ENCODE measurements around the gene MTOR.

DNA sequence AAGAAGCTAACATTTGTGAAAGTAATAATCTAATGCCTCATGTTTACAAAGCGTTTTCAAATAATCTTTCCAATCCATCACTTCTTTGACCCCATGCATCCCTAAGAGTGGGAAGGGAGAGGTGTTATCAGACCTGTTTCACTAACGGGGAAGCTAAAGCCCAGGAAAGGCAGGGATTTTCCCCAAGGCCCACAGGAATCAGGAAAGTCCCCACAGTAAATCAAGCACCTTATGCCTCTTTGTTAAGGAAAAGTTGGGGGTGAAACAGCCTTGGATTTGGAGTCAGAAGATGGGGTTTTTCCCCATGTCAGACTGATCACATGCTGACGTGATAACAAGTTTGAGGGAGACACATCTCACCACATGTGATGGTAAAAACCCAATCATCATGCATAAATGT, 93.1 kb downstream of the MTOR start:
- TF ChIP-seq POLR2AphosphoS5 (IDR thresholded peaks at IDR 0.05; ENCODE audit: low read depth, low read length): no peak
- TF ChIP-seq POLR2A (IDR thresholded peaks at IDR 0.05; ENCODE audit: low read depth, low read length): no peak
